CD4-positive, alpha-beta T cell treated with Interleukin-21 for 1 hour (primary cell): ENCODE measurements around the gene ANAPC13.
A peak's percentile ranks its signal among the peaks of the same experiment; 100 is the strongest.

ENCODE experiments used
- DNase-seq: peaks from one replicate; pipeline ENCODE4 v3.0.0-alpha.2; 2020

ANAPC13 gene

GRCh38 chr3:134481166-134481565 lies 4.6 kb downstream of the ANAPC13 start:
- DNase-seq: no peak

DNA sequence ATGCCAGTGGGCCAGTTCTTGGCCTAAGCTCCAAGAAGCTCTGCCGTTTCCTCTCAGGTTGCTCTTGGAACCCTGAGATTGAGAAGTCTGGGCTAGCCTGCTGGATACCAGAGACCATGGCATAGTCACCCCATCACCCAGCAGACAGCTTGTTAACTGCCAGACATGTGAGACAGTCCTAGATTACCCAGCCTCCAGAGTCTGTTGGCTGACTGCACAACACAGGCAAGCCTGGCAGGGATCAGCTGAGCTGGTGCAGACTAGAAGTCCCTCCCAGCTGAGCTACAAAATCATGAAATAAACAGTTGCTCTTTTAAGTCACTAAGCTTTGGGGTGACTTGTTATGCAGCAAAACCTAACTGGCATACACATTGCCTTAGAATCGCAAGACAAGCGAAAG lies 5.2 kb downstream of the ANAPC13 start:
- no peak for DNase-seq

DNA sequence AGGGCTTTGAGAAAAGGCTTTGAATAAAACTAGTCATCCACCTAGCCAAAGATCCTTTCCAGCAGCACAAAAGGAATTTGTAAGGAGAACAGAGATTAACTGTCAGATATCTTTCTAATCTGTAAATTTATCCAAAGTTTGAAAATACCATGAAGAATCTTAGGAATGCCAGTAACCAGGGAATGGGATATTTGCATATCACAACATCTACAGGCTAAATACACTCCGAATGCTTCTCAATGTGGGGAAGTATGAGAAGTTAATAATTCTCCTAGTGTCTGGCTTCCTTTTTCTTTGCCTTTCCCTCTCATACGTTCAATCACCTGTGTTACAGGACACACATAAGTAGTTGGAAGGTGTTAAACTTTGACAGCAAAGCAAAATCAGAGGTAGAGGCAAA lies 7.8 kb downstream of the ANAPC13 start:
- DNase-seq: no peak

GRCh38 chr3:134477002-134477401 lies 8.8 kb downstream of the ANAPC13 start:
- no peak for DNase-seq

- DNase-seq: no peak
Measured at GRCh38 chr3:134476306-134476705, 9.5 kb downstream of the ANAPC13 start.

- DNase-seq: no peak
Measured at GRCh38 chr3:134474956-134475355, 10.8 kb downstream of the ANAPC13 start.

DNA sequence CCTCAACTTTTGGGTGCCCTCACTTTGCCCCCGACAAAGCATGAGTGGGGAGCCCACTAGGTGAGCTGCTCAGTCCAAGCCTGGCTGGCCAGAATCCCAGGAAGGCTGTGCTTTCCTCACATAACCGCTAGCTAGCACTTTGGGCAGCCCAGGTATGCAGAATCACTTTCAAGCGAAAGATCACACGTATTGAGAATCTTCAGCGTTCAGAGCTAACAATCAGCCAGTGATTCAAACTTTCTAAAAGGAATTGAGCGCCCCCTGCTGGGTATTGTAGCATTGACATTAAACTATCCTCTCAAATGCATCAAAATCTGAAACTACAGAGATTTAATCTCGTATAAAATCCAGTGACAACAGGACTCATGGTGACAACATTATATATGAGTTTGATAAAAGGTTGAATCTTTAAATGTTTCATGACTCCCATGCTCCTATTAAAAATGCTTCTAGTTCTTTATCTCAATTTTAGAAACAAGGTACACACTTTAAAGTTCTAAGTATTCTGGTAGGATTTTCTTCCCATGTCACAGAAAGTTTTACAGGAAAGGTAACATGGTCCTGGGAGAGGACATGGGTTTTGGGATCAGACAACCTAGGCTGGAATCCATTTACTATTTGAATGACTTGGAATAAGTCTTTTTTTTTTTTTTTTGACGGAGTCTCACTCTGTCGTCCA lies 11.8 kb downstream of the ANAPC13 start:
- DNase-seq: peak; percentile 78

DNA sequence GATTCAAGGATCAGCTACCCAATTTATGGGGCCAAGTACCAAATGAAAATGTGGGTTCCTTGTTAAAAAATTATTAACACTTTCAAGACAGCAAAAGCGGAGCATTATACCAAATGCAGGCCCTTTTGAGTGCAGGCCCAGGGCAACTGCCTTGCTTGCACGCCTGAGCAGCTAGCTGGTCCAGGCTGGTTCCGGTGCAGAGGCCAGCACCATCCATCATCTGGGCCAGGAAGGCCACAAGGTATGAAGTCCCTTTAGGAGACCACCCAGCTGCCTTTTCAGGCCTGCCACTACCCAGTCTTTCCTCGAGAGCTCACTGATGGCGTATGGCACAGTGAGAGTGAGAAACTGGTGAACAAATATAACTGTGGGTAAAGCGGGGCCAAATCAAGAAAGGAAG lies 13.0 kb downstream of the ANAPC13 start:
- no peak for DNase-seq

GRCh38 chr3:134471521-134472193 lies 14.1 kb downstream of the ANAPC13 start:
- DNase-seq: no peak

DNA sequence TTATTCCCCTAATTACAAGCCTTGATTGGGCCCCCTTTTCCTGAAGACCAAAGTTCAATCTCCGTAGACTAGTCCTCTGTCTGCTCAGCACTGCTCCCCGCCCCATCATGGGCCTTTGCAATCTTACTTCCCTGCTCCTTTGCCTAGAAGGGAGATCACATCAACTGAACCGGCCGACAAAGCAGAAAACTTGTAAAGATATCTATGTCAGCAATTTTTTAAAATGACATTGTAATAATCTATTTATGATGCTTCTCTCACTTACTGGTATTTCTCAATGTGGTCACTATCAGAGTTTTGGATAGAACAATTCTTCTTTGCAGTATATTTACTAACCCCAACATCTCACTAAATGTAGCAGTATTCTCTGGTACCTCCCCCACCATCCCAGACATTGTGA lies 17.3 kb downstream of the ANAPC13 start:
- DNase-seq: no peak

GRCh38 chr3:134466331-134466730 lies 19.5 kb downstream of the ANAPC13 start:
- DNase-seq: no peak

- DNase-seq: no peak
Measured at GRCh38 chr3:134464689-134465365, 21.0 kb downstream of the ANAPC13 start.

DNA sequence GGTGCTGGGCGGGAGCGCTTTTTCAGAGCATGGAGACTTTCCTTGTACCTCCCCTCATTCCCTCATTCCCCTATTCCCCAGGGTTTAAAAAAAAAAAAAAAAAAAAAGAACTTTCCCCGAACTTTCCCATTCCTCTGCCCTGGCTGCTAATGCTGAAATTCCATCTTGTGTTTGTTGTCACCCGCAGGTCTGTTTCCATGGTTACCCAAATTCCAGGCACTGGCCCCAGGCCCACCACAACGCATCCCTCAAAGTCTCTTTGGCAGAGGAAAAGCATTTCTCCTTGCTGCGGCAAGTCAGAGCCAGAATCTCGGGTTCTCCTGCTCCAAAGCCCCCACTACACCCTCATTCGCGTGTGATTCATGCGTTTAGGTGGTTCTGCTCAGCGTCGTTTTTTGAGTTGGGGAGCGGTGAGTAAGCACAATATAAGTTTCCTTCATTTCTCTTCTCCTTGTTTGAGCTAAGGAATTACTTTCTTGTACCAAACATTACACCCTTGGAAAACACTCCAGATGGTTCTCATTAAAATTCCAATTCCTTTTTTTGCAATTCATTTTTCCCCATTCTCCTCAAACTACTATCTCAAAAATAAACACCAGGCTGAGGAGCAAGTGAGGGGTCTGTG lies 21.6 kb downstream of the ANAPC13 start:
- no peak for DNase-seq

GRCh38 chr3:134463676-134464063 lies 22.1 kb downstream of the ANAPC13 start:
- no peak for DNase-seq

DNA sequence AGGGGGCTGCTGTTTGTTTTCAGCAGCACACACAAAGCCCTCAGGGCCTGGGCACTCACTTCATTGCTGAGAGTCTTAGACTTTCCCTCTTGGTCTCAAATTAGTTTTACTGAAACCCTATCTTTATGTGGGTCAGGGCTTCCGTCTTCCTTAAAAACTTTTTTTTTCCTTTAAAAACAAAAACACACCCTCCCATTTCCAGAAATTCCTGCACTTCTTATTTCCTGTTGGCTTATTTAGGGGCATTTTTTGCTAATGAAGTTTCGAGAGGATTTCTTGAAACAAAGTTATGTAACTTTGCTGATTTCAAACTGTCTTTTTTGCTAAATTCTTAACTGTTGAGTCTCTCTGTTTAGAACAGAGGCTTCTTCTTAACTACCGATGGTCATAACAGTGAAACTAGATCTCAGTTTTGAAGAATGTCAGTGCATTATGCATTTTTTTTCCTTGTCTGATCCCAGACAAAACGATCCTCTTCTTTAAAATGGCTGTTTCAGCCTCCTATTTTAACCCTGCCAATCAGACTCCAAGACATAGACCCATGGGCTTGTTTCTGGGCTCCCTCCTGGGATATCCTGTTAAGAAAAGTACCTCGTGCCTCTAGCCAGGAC lies 23.3 kb downstream of the ANAPC13 start:
- DNase-seq: no peak

DNA sequence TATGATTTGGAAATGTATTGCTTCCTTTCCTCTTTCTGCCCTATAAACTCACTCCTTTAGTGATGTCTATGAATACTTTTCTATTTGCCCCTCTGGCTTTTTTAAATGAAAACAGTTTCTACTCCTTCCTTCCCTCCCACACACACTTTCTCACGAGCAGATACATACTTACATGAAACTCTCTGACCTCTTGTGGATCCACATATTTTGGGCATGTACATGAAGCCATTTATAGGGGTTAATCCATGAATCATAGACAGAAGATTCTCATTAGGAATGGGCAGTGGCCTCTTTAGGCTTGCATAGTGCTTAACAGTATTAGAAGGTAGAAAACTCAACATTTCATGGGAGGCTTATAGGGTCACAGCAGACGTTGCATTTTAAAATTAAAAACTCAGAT lies 24.8 kb downstream of the ANAPC13 start:
- no peak for DNase-seq

- DNase-seq: no peak
Measured at GRCh38 chr3:134459562-134459961, 26.2 kb downstream of the ANAPC13 start.

DNA sequence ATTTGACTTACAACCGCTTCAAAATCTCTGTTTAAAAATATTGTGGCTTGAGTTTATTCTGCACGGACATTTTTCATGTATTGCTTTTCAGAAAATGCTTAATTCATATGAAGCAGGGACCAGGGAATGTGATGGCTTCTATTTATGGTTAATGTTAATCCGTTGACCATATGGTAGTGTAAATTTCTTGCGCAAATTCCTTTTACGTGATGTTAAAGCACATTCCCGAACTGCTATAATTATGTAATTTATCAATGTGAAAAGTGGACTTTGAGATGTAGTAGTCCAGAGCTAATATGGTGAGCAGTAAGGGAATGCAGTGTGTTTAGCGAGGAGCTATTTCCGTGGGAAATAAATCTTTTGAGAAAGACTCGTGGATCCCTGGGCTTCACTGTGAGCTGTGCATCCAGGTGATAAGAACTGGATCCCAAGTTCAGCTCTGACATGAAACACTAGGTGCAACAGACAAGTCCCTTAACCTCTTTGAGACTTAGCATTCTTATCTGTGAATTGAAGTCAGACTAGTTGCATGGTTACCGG lies 27.3 kb downstream of the ANAPC13 start:
- no peak for DNase-seq

DNA sequence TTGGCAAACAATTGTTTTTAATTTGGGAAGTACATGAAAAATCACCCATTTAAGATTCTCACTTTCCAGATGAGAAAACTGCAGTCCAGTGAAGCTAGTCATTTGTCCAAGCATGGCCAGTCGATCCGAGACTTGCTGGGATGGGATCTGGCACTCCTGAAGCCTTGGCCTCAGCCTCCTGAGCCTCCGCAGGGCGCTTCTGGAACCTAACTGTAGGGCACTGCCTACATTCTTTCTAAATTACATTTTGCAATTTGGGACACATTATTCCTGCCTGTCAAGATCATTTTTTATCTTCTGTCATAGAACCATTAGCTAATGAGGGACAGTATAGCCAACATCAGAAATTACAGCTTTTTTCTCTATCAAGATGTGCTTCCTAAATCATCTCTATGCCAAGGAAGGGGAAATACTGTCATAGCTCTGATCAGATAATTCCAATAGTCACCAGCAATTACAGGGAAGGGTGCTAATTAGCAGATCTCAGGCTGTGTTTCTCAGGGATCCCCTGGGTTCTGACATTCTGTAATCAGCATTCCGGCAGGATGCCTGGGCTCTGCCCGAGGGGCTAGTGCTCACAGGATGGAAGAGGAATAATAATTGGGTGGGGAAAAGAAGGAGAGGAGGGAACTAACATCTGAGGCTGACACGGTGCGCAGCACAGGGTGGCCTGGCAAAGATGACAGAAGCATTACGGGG lies 28.3 kb downstream of the ANAPC13 start:
- no peak for DNase-seq

DNA sequence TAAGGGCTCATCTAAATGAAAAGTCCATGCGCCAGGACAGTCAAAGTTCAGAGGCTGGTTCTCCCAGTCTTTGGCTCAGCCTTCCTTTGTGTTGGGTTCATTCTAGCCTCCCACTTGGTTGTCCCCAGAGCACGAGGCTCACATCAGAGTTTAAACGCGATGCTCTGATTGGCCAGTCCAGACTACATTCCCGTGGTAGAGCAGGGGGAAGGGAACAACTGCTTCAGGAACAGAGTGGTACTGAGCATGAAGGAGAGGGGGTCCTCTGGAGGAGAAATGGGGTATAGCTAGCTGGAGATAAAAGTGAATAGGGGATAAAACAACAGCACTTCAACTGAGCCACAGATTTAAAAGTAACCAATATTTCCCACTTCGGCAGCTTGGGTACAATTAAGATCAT lies 32.2 kb downstream of the ANAPC13 start:
- DNase-seq: no peak

- DNase-seq: no peak
Measured at GRCh38 chr3:134449951-134450350, 35.8 kb downstream of the ANAPC13 start.

DNA sequence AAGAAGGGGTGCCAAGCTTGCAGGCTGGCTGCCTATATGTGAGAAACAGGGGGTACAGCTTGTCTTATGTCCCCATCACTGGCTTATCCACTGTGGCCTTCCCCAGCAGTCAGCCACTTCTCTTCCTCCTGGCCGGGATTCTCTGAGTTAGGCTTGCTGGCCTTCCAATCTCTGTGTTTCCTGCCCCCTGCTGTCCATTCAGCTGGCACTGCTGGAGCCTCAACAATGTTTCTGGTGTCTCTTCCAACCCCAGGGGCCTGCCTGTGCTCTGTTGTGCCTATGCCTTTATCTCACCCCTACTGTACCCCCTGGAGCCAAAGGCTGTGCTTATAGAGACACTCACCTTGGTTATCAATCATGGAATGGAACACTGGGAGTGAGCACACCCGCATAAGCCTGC lies 36.5 kb downstream of the ANAPC13 start:
- DNase-seq: no peak

- DNase-seq: no peak
Measured at GRCh38 chr3:134448664-134449063, 37.1 kb downstream of the ANAPC13 start.
